GM12891 (cell line): ENCODE data around the gene LYST.
"Not testable (repeated sequence)": the region's sequence is repeated elsewhere in the genome, so short reads cannot be mapped to it uniquely, and the experiment has no call there.

Experiments used
- DNase-seq: peaks from one replicate; pipeline ENCODE4 v3.0.0; 2011; ENCODE audit warnings: low spot score; ENCODE audit not compliant: insufficient read length
- FAIRE-seq: peaks from 2 replicates; lab custom pipeline; 2011; peaks lifted over from hg19 to GRCh38; lab: Jason Lieb, UNC
- PAX5 ChIP-seq: IDR thresholded peaks from 2 replicates; pipeline ENCODE4 v1.6.1; 2011; ENCODE audit warnings: low read length, moderate library complexity, mild to moderate bottlenecking; ENCODE audit not compliant: insufficient read depth, severe bottlenecking
- POLR2A ChIP-seq: IDR thresholded peaks from 2 replicates; pipeline ENCODE4 v1.6.1; 2011; ENCODE audit warnings: low read depth, low read length, control low read depth
- POLR2AphosphoS5 ChIP-seq: IDR thresholded peaks from 2 replicates; pipeline ENCODE4 v1.6.1; 2011; ENCODE audit warnings: low read depth, low read length, control low read depth
- POU2F2 ChIP-seq: IDR thresholded peaks from 2 replicates; pipeline ENCODE4 v1.6.1; 2011; ENCODE audit warnings: low read depth, mild to moderate bottlenecking, control low read depth, low read length, moderate library complexity
- SPI1 ChIP-seq: IDR thresholded peaks from 2 replicates; pipeline ENCODE4 v1.6.1; 2011; ENCODE audit warnings: low read depth, low read length, control low read depth
- TAF1 ChIP-seq: IDR thresholded peaks from 2 replicates; pipeline ENCODE4 v1.6.1; 2011; ENCODE audit warnings: low read depth, low read length, control low read depth

LYST gene

GRCh38 chr1:235766794-235767285, 99.9 kb downstream of the LYST start:
- no peak for TF ChIP-seq POLR2AphosphoS5
- DNase-seq (no peak), FAIRE-seq (no peak)

- DNase-seq (peak; percentile 0), FAIRE-seq (peak; percentile 72)
These were observed 102.7 kb downstream of the LYST start for GRCh38 chr1:235763962-235764361.

GRCh38 chr1:235759336-235759735, 107.4 kb downstream of the LYST start:
- TF ChIP-seq SPI1 (no peak), TAF1 (no peak), POLR2AphosphoS5 (no peak), POU2F2 (no peak), PAX5 (no peak), POLR2A (no peak)
- no peak for DNase-seq
- FAIRE-seq: no peak

More at GRCh38 chr1:235763962-235764361, 102.7 kb downstream of the LYST start:
- no peak for TF ChIP-seq TAF1
- peak; percentile 90 for TF ChIP-seq SPI1

GRCh38 chr1:235758931-235759330, 107.8 kb downstream of the LYST start:
- FAIRE-seq (no peak), DNase-seq (no peak)

GRCh38 chr1:235757587-235758096, 109.1 kb downstream of the LYST start:
- FAIRE-seq (peak; percentile 26), DNase-seq (no peak)
- TF ChIP-seq POLR2A: no peak

More at GRCh38 chr1:235758931-235759330, 107.8 kb downstream of the LYST start:
- TF ChIP-seq POLR2AphosphoS5: no peak
- no peak for TF ChIP-seq SPI1
- TF ChIP-seq TAF1: no peak
- TF ChIP-seq PAX5: no peak
- no peak for TF ChIP-seq POU2F2
- TF ChIP-seq POLR2A: no peak

GRCh38 chr1:235754186-235754585, 112.5 kb downstream of the LYST start:
- not testable (repeated sequence) for FAIRE-seq, DNase-seq

- FAIRE-seq (no peak), DNase-seq (no peak)
- TF ChIP-seq SPI1 (no peak), POLR2A (no peak), POLR2AphosphoS5 (no peak), TAF1 (no peak), PAX5 (no peak), POU2F2 (no peak)
These were observed 116.9 kb downstream of the LYST start for GRCh38 chr1:235749755-235750300.

GRCh38 chr1:235748747-235749146, 118.0 kb downstream of the LYST start:
- FAIRE-seq: no peak
- no peak for DNase-seq
- no peak for TF ChIP-seq POLR2A
- TF ChIP-seq POLR2AphosphoS5: no peak
- no peak for TF ChIP-seq SPI1
- TF ChIP-seq PAX5: no peak
- no peak for TF ChIP-seq TAF1
- TF ChIP-seq POU2F2: no peak

- TF ChIP-seq POU2F2: no peak
- no peak for TF ChIP-seq POLR2A
- TF ChIP-seq SPI1: no peak
- no peak for TF ChIP-seq PAX5
- TF ChIP-seq POLR2AphosphoS5: no peak
- no peak for TF ChIP-seq TAF1
- DNase-seq: no peak
- FAIRE-seq: no peak
These were observed 120.5 kb downstream of the LYST start for GRCh38 chr1:235746245-235746644.

- DNase-seq: no peak
- no peak for FAIRE-seq
- TF ChIP-seq POU2F2 (no peak), PAX5 (no peak), POLR2A (no peak), SPI1 (no peak), TAF1 (no peak), POLR2AphosphoS5 (no peak)
These were observed 121.1 kb downstream of the LYST start for GRCh38 chr1:235745503-235746136.

- DNase-seq (no peak), FAIRE-seq (no peak)
- TF ChIP-seq TAF1 (no peak), PAX5 (no peak), POLR2AphosphoS5 (no peak), SPI1 (no peak), POU2F2 (no peak), POLR2A (no peak)
These were observed 123.6 kb downstream of the LYST start for GRCh38 chr1:235742914-235743599.
